ENCODE data around the gene ZNF267.

DNA sequence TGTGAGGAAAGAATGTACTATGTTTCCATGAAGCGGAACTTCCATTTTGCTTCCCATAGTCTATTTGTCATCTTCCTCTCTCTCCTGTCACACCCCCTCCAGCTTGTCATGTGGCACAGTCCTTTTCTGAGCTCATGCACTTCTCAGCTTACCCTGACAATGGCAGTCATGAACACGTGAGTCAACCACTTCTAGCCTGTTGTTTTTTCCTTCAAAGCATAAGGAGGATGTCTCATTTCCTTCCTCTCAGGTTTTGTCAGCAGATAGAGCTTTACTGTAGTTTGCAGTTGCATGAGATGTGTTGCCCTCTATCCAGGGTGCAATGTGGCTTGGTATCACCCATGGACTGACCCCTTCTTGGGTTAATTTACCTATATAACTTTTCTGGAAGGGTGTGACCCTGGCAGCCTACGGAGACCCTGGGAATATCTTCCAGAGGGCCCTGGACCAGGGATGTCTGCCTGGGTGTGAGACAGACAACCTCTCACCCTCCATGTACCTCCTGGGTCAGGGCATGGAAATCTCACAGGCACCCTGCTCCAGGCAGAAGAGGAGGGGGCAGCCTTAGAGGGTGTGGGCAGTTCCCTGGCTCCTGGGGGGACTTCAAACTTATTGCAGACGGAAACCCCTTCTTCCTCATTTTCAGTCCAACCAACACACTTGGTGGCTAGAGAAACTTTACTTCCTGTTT is 4.0 kb upstream of the ZNF267 start:
- TF ChIP-seq, protein P1, sequence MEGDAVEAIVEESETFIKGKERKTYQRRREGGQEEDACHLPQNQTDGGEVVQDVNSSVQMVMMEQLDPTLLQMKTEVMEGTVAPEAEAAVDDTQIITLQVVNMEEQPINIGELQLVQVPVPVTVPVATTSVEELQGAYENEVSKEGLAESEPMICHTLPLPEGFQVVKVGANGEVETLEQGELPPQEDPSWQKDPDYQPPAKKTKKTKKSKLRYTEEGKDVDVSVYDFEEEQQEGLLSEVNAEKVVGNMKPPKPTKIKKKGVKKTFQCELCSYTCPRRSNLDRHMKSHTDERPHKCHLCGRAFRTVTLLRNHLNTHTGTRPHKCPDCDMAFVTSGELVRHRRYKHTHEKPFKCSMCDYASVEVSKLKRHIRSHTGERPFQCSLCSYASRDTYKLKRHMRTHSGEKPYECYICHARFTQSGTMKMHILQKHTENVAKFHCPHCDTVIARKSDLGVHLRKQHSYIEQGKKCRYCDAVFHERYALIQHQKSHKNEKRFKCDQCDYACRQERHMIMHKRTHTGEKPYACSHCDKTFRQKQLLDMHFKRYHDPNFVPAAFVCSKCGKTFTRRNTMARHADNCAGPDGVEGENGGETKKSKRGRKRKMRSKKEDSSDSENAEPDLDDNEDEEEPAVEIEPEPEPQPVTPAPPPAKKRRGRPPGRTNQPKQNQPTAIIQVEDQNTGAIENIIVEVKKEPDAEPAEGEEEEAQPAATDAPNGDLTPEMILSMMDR (IDR thresholded peaks at IDR 0.05), result no peak
- no peak for TF ChIP-seq POLR2A (IDR thresholded peaks at IDR 0.05)

All from thyroid gland (tissue), 4 donors.